GM18907 (cell line): ENCODE results near the gene EPHB1.

Source experiments
- ATAC-seq: cut with Tn5 transposase; IDR thresholded peaks from one replicate; pipeline ENCODE4 v1.9.1; 2021; ENCODE audit warnings: mild to moderate bottlenecking, moderate library complexity; ENCODE audit not compliant: unreplicated experiment

EPHB1 gene

DNA sequence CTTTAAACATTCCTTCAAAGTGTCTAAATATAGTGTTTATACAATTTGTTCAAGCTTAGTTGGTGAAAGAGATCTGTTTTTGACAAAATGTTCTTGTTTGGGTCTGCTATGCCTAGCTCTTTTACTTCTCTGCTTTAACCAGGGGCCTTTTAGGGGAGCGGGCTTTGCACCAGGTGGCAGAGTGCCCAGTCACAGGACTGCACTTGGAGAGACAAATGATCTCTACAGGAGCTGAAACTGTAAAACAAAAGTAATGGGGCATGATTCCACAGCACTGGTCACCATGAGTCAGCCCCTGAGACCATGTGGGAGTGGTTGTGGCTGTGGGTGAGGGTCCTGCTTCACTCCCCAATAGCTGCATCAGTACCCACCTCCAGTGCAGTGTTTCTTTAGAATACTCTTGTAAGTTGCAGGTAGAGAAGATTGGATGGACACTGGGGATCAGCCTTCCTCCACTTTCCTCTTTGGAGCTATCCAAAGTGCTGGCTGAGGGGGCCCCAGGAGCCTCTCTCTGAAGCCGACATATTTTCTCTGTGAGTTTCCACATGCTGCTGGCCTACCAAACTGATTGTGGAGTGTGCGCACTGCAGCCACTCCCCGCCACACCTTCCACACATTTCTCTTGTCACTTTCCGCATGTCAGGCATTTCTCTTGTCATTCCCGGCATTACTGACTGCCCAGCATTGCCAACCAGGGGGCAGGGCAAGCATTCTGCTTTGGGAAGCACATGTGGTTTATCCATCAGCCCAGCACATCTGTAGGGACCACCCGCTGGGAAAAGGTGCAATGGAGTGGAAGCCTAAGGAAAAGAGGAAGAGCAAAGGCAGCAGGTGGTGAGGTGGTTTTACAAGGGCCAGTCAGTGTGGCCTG lies 110.0 kb downstream of the EPHB1 start:
- peak; percentile 39 for ATAC-seq

DNA sequence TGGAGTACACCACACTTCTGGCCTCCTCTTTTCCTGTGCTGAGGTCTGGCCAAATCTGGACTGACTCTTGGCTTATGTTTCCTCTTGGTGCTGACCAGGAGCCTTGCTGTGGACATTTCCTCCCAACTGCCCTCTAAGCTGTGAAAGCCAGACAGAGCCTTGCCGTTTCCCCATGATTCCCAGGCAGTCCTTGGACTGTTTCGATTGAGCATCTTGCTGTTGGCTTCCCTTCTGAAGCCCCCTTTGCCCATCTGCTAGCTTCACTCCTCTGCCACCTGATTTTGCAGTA lies 110.5 kb downstream of the EPHB1 start:
- no peak for ATAC-seq

DNA sequence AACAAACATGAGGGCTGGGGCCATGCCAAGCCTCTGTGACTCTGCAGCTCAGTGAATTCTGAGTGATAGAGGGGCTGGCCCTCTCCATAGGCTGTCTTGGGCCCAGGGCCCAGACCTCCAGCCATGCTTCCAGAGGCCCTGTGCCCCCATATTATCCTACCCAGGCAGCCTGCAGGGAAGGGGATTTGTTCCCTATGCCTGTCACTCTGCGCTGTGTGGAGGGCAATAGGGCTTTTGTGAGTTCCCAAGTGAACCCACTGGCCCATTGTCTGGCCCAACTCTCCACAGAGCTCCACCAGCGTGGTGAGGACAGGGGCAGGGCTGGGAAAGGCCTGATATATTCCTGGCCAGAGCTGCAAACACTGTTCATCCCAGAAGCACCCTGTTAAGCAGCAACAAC lies 113.2 kb downstream of the EPHB1 start:
- ATAC-seq: no peak

DNA sequence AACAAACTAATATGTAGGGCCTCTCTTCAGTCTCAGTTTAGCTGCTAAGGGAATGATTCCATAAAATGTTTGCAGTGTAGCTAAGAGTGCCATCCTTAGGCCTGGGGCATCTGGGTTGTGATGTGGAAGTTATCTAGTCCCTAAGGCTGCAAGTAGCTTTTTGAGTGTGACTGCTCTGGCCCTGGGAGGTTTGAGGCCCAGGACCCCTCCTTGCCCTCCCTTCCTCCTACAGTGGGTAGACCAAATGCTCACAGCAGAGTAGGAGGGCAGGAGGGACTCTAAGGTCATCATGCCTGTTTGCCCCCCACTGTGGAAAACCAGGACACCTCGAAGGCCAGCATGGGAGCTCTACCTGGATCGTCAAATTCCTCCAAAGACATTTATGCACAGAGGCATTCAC lies 115.0 kb downstream of the EPHB1 start:
- no peak for ATAC-seq

DNA sequence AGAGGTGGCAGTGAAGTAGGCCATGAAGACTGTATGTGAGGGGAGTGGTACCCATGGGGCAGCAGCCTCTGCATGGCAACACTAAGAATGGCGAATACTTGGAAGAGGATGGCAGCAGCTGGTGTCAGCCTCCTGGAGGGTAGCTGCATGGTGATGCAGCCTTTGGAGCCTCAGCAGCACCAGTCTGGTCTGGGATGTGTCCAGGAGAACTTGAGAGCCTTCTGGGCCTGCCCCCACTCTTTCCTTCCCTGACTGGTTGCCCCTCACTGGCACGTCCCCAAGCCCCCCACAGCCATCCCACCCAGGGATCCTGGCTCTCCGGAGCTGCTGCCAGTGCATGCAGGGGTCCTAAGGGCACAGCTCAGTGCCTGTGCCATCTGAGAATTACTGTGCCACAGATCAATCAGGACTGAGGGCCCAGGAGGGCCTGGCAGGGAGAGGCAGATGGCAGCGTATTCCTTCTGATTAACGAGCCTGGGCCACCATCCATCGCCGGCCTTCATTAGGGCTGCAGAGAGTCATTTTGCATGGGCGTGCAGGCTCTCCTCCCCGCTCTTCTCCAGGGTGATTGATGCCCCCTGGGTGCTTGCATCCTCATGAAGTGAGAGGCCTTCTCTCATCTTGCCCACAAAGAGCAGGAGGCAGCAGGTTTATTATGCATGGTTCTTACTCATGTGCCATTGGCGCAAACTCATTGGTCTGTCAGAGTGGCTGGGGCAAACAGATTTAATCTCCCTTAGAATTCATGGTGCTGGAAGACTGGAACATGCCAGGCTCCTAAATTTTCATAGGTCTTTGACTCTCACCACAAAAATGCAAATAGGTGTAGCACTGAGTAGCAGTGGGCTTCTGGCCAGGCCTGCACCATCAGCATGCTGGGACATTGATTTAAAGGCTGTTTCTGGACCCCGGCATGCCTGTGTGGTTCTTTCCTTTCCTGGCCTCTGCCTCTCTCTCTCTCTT lies 116.8 kb downstream of the EPHB1 start:
- ATAC-seq: no peak

DNA sequence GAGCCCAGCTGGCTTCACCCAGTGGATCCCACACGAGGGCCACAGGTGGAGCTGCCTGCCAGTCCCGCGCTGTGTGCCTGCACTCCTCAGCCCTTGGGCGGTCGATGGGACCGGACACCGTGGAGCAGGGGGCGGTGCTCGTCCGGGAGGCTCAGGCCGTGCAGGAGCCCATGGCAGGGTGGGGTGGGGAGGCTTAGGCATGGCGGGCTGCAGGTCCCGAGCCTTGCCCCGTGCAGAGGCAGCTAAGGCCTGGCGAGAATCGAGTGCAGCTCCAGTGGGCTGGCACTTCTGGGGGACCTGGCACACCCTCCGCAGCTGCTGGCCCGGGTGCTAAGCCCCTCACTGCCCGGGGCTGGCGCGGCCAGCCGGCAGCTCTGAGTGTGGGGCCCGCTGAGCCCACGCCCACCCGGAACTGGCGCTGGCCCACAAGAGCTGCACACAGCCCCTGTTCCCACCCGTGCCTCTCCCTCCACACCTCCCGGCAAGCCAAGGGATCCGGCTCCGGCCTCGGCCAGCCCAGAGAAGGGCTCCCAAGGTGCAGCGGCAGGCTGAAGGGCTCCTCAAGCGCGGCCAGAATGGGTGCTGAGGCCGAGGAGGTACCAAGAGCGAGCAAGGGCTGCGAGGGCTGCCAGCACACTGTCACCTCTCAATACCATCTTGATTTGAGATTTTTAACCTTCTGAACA lies 121.4 kb downstream of the EPHB1 start:
- no peak for ATAC-seq

DNA sequence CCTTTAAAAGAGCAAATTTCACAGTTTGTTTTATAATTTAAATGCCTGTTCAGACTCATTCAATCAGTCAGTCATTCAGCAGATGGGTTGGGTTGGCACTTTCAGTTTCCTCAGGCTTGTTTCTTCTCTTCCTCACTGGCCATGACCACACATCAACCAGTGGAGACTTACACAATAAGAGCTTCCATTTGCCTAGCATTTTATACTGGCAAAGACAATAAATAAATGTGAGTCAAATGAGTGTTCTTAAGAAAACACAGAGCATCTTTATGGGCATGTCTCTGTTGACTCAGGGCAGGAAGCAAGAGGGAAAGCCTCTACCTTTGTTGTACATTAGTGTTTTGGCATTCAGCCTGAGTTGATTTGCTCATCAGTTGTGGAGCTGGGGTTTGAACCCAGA lies 122.6 kb downstream of the EPHB1 start:
- ATAC-seq: no peak

DNA sequence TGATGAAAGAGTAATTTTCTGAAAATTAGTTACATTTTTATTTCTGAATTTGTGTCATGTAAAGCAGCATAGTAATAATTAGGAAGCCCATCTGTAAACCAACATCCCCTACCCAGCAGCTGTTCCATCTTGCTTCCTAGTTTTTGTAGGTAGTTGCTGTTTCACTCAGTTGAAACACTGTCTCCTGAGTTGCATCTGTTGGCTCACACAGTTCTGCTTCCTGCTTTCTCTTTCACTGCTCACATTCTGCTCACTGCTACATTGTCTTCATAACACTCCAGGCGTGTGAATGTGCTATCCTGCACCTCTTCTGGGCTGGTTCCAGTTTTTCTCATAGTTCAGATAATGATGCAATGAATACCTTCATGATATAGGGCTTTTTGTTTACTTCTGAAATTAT lies 123.4 kb downstream of the EPHB1 start:
- peak; percentile 94 for ATAC-seq

DNA sequence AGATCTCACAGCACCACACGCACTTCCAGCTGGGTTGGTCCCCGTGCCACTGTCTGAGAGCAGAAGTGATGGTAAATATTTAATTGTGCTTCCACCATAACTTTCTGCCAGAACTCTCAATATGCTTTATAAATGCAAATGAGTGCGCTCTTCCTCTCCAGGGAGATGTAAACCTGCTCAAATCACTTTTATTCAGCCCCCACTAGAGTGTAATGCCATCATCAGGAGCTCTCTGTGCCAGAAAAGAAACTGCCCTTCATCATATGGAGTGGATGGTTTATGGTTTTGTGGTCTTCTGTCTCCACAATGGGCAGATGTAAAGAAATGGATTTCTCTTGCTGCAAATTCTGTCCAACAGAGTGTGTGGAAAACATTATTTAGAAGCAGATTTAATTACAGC lies 127.0 kb downstream of the EPHB1 start:
- no peak for ATAC-seq

DNA sequence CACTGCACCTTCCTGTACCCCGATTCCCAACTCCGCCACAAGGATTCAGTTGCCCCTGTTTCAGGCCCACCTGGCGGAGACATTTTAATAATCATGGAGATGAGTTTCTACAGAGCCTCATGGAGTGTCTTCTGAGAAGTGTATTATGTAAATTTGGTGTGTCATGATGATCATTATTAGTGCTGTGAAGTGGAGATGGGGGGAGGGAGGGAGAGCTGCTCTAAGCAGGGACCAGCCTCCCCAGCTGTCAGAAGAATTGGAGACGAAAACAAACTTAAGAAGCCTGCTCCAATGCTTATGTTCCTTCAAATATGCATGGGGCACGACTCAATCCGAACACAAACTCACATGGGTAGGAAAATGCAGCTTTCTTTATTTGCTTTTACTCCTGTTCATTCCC lies 127.8 kb downstream of the EPHB1 start:
- ATAC-seq: no peak

DNA sequence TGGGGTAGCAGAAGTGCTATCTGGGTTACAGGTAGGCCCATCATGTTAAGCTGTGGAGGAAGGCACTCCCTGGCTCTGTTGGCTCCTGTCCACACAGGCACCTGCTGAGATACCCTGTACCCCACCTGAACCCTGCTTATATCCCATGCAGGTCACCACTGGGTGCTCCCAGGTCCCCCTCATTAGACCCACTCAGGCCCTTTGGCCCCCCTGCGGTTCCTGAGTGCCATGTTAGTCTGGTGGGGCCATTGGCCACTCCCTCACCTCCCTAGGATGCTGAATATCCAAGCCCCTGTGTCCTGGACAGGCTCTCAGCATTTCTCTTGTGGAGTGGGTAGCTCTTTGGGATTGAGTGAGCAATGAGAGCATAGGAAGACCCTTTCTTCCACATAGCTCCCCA lies 128.2 kb downstream of the EPHB1 start:
- no peak for ATAC-seq

DNA sequence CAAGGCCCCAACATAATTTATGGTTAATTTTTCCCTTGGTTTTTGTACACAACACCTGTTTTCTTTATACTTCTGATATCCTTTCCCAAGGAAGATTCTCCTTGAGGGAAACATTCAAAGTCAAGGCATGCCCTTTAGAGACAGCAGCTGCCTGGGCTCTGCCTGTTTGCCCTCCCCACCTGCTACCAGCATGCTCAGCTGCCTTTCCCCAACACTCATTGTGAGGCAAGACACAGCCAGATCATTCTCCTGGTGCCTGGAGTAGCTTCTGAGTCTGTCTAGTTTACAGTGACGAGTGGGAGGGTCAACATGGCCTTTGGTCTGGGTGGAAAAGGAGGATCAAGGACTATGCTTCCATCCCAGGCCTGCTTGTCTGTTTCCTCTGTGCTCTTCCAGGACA lies 132.5 kb downstream of the EPHB1 start:
- no peak for ATAC-seq

DNA sequence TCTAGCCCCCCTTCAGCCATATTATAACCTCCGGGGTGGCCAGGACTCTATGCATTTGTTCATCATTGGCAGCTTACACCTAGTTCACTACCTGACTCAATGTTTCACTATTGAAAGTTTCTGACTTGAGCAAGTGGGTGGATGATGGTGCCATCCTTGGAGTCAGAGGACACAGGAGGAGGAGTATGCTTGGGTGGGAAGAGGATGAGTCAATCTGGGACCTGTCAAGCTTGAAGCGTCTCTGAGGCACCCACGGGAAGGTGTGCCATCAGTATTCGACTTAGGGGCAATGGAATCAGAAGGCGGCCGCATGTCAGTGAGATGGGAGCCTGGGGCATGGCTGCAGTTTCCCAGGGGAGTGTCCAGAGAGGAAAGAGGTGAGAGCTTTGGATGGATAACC lies 133.3 kb downstream of the EPHB1 start:
- ATAC-seq: no peak

DNA sequence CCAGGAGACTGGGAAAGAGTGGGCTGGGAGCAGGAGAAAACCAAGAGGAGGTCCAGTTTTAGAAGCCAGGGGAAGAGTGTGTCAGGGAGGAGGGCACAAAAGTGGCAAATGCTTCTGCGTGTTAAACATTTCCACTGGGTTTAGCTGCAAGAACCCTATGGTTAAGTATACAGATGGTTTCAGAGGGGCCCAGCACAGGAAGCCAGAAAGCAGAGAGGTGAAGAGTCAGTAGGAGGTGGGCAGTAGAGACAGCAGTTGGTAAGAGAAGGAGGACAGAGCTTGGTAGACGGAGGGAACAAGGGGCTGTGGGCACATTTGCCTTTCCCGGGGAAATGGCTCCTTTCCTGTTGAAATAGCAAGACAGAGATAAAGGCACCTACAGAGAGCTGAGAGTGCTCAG lies 133.8 kb downstream of the EPHB1 start:
- no peak for ATAC-seq

DNA sequence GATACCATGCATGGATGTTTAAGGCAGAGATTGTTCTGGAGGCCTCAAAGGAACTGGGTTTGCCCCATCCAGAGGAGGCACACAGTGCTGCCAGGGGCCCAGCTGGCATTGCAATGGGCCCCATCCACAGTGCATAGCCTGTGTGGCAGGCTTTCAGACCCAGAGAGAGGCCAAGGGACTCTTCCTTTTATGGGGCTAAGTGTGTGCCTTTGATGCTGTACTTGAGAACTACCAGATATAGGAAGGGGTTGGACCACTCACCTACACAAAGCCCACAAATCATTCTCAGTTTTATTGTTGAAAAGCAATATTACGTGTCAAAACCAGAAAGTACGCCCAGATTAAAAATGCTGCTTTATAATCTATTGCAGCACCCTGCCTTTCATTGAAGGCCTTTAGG lies 134.9 kb downstream of the EPHB1 start:
- ATAC-seq: no peak

DNA sequence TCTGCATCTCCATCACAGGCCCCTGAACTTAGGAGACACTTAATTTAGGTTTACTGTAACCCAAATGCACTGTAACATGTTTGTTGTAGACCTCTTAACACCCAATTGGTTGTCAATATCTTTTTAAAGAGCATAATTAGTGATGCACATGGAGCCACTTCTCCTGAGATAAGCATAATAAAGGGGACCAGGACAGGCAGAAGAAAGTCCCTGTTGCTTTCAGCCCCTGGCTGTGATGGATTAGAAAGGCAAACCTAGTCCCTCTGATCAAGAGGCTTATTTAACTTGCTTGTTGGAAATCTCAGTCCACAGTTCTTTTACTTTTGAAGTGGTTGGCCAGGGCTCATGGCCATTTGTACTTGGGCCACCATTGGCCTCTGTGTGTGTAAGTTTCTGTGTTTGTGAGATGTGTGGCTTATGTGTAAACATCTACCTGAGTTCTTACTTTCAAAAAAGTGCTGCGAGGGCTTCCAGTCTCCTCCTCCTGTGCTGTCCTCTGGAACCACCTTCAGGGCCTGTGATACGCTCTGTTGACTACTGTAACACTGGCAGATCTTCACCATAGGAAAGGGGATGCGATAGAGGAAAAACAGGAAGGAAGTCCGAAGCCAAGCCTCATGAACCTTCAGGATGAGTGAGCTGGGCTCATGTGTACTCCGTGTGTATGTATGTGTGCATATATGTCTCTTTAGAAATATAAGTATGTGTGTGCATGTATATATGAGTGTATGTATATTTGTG lies 136.2 kb downstream of the EPHB1 start:
- ATAC-seq: no peak

DNA sequence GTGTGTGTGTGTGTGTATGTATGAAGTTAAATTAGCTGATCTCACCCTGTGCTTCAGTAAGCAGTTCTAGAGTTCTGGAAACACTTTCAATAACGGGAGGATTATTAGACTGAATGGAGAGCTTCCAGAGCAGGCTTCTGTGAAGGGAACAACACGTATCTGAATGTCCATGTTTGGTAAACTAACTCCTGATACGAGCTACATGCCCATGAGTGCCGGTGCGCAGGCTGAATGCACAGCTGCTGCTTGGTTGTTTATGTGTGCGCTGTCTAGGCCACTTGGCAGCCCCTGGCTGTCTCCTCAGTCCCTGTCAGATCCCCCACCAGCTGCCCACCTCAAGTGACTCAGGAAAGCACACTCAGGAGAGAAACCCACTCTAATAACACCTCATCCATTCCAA lies 137.0 kb downstream of the EPHB1 start:
- no peak for ATAC-seq

DNA sequence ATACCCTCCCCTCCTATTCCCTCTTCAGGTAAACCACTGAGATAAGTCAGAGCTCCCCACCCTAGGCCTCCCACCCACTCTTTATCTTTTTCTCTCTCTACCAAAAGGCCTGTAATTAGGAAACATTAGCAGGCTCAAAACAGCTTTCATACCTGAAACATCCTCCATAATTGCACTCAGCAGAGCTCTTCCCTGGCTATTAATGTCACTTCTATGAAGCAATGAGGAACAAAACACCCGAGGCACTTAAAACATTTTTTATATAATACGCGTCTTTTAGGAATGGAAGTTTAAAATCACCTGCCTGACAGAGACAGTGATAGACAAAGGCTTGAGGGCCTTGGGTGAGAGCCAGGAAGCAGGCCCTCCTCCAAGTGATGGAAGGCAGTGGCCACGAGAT lies 138.9 kb downstream of the EPHB1 start:
- no peak for ATAC-seq

DNA sequence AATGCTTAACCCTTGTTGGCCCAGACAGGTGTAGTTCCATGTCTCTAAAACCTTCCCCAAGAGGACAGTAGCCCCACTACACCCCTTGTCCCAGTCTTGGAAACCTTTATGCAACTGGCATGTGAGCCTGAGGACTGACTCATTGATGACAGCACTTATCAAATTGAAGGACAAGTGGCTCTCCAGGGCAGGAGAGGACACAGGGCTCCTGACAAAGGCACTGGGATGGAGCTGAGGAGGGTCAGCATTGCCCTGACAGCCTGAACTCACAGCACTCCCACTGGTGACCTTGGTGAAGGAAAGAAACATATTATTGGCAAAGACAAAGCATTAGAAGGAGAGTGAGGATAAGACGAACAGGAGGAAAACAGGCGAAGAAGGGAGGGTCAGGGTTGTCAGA lies 139.9 kb downstream of the EPHB1 start:
- ATAC-seq: no peak

DNA sequence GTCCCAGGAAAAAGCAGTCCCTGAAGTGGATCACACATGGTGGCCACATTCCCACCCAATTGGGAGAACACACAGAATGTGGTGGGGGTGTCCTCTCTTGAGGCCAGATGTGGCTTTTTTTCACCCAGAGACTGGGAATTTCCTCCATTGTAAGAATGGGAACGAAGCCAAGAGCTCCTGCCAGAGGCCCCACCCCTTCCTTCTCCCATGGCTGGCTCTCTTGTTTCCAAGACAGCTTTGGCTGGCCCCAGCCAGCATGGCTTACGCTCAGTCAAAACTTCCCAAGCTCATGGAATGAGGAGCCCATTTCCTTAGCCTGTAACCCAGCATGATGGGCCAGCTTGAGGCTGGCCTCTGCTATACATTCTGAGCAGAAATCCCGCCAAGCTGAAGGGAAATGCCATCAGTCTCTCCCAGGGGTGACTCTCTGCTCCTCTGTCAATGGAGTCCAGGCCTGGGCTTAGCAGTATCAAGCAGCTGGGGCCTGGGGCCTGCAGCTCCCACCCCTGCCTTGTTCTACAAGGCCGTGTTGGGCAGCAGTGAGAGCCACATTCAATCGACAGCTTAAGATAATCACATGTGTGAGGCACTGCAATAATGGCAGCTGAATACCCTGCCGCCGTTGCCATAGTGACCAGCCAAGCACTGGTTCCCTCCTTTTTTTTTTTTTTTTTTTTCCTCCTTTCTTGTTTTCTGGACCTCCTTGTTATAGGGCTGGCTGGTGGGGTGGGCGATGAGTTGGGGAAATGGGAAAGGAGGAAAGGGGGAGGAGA lies 142.4 kb downstream of the EPHB1 start:
- no peak for ATAC-seq
